Amygdala (tissue), 56 donors: ENCODE results near the gene GALNT9.

Source experiments
- DNase-seq, 56 donors: peaks; one replicate each; lab custom pipeline; 2025; lab: John Stamatoyannopoulos, UW

Gene GALNT9

GRCh38 chr12:132284071-132284826, 45.1 kb downstream of the GALNT9 start:
- peak in 2 of 56 donors; percentile 27 to 29 for DNase-seq

- DNase-seq, result no peak
These were observed 46.2 kb downstream of the GALNT9 start for GRCh38 chr12:132282950-132283771.

GRCh38 chr12:132282031-132282949, 47.1 kb downstream of the GALNT9 start:
- no peak for DNase-seq

GRCh38 chr12:132281038-132281437, 48.4 kb downstream of the GALNT9 start:
- DNase-seq, result no peak

- no peak for DNase-seq
These were observed 49.0 kb downstream of the GALNT9 start for GRCh38 chr12:132280406-132280805.

GRCh38 chr12:132279930-132280329, 49.5 kb downstream of the GALNT9 start:
- DNase-seq, result no peak

GRCh38 chr12:132279184-132279889, 50.1 kb downstream of the GALNT9 start:
- no peak for DNase-seq

- no peak for DNase-seq
These were observed 50.8 kb downstream of the GALNT9 start for GRCh38 chr12:132278401-132279183.

GRCh38 chr12:132277949-132278348, 51.4 kb downstream of the GALNT9 start:
- DNase-seq, result no peak

GRCh38 chr12:132277374-132277941, 51.9 kb downstream of the GALNT9 start:
- no peak for DNase-seq

GRCh38 chr12:132276827-132277373, 52.5 kb downstream of the GALNT9 start:
- DNase-seq, result no peak

- no peak for DNase-seq
These were observed 53.1 kb downstream of the GALNT9 start for GRCh38 chr12:132276066-132276826.

- no peak for DNase-seq
These were observed 53.8 kb downstream of the GALNT9 start for GRCh38 chr12:132275631-132276030.

- DNase-seq, result peak in 1 of 56 donors; percentile 13
These were observed 54.3 kb downstream of the GALNT9 start for GRCh38 chr12:132275110-132275531.

- no peak for DNase-seq
These were observed 55.4 kb downstream of the GALNT9 start for GRCh38 chr12:132273992-132274334.

GRCh38 chr12:132272711-132273110, 56.7 kb downstream of the GALNT9 start:
- no peak for DNase-seq

GRCh38 chr12:132271755-132272092, 57.7 kb downstream of the GALNT9 start:
- DNase-seq, result no peak
